ENCODE results near the gene MC5R.

Gene MC5R

DNA sequence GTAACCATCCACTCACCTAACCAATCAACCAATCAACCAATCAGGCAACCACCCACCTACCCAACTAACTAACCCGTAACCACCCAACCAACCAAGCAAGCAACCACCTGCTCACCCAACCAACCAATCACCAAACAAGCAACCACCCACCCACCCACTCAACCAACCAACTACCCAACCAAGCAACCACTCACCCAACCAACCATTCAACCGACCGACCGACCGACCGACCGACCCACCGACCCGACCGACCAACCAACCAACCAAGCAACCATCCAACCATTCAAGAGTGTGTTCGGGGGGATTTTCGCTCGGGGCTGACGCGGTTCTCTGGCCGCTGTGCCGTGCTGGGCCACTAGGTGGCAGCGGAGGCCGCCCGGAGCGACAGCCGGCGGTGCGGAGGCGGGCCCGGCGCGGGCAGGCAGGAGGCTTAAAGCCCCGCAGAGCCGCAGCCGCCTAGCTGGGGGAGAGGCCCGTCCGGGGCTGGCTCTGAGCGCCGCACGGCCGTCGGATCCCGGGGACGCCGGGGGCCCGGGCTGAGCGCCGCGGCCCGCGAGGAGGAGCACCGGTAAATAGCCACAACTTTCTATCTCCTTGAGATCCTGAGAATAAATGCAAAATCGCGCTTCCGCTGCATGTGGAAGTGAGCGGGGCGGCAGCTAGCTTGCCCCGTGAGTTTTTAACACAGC, at the start of gene MC5R:
Gene MC5R (plus strand): TSS at position 443 of the 689 bp plus-strand sequence. CDS start 1,617 bp downstream, outside the sequence.
- in situ Hi-C loops (cut with MboI; ENCODE audit: low sequenced_read_pairs), result no loop called here

DNA sequence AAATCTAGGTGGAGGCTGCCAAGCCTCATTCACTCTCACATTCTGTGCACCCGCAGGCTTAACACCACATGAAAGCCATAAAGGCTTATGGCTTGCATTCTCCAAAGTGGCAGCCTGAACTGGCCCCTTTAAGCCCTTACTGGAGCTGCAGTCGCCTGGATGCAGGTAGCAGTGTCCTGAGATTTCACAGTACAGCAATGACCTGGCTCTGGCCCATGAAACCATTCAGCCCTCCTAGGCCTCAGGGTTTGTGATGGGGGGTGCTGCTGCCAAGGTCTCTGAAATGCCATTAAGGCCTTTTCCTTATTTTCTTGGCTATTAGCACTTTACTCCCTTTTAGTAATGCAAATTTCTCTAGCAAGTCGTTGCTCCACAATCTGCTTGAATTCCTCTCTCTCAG, 48.9 kb upstream of the MC5R start:
- in situ Hi-C loops (cut with MboI; ENCODE audit: low sequenced_read_pairs), result no loop called here

GRCh38 chr18:13791181-13791580, 32.8 kb upstream of the MC5R start:
- in situ Hi-C loops (cut with MboI; ENCODE audit: low sequenced_read_pairs), result no loop called here

DNA sequence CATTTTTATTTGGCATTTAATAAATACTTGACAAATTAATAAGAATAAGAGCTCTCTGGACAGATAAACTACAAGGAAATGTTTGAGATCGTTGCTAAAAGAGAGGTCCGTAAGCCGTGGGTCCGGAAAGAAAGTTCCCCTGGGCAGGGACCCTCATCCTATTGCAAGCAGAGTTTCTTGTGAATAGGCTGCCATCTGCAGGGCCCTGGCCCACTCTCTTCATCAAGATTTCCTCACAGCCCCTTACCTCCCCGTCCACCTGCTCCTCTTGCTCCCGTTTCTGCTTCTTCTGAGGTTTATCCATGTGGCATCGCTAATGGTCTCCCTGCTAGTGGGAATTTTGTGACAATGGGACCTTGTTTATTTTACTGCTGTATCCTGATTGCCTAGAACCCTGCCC, 30.1 kb upstream of the MC5R start:
- in situ Hi-C loops (cut with MboI; ENCODE audit: low sequenced_read_pairs), result no loop called here

GRCh38 chr18:13796515-13796914, 27.4 kb upstream of the MC5R start:
- in situ Hi-C loops (cut with MboI; ENCODE audit: low sequenced_read_pairs), result no loop called here

DNA sequence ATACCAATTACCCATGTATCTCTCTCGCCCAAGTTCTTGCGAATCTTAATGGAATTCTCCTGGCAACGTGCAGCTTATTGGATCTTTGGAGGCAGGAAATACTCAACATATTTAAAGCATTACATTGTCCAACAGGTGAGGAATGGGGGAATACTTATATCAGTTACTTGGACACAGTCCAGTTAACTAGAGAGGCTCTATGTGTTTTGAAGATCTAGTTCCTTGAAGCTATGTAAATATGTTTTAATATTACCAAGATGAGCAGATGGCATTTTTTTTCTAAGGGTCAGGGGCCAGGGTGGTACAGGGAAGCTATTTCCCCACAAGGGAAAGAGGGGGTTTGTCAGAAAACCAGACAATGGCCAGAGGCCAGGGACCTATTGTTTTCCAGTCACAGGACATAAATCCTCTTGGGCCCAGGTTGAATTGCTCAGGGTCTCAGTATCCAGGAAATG, 26.8 kb upstream of the MC5R start:
- in situ Hi-C loops (cut with MboI; ENCODE audit: low sequenced_read_pairs), result no loop called here

DNA sequence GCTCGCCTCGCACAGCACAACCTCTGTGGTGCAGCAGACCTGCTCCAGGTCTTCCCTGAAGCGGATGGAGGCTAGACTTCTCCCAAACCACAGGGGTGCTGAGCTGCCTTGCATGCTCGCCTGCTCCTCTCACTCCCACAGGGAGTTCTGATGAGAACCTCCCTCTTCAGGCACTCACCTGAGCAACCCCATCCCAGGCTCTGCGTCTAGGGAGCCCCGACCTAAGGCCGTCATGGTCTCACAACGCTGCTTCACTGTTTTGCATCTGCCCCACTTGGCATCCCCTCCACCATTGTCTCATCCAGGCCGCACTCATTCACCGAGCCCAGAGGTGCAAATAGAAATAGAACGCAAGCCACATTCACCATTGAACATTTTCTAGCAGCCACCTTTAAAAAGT, 24.6 kb upstream of the MC5R start:
- in situ Hi-C loops (cut with MboI; ENCODE audit: low sequenced_read_pairs), result no loop called here

DNA sequence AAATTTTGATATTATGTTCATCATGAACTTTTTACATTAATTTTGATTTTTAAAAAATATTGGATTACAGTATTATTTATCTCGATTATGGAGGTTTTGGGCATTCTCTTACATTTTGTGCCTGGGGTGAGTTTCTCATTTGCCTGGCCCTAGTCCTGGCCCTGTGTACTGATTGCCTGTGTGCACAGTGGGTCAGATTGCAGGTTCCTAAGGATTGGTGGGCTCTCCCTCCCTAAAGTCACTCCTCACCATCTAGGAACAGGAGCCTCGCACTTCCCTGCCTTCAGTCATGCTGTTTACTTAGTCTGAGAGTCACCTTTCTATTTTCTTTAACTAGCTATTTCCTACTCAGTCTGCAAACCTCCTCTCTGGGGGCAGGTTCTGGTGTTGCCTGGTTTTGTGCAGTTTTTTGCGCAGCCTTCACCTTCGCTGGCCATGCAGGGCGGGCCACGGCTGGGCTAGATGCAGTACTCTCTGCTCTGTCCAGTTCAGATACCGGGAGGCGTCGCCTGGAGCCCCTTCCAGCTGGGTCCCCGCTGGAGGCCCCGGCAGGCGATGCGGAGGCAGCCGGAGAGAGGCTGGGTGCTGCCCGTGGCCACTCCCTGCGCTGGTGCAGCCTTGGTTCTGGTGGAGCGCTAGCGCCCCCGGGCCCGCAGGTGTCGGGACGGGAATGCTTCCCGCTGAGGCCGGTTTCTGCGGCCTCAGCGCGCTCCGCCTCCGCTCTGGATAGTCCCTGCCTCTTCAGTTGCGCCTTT, 23.3 kb upstream of the MC5R start:
- in situ Hi-C loops (cut with MboI; ENCODE audit: low sequenced_read_pairs), result no loop called here

DNA sequence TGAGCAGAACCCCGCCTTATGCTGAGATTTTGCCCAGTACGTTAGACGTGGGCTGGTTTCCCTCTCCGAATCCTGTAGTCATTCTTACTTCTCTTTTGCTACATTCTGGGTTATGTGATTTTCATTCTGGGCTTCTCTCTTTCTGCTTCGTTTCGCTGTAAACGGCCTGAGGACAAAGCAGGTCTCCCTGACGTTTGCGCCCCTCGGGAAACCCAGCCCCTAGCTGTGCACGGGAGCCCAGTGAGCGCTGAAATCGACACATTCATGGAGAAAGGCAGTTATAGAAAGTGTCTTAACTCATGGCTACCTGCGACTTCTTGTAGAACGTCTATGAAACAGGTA, 22.7 kb upstream of the MC5R start:
- in situ Hi-C loops (cut with MboI; ENCODE audit: low sequenced_read_pairs), result no loop called here

GRCh38 chr18:13804305-13804704, 19.6 kb upstream of the MC5R start:
- in situ Hi-C loops (cut with MboI; ENCODE audit: low sequenced_read_pairs), result no loop called here

GRCh38 chr18:13808294-13809042, 15.5 kb upstream of the MC5R start:
- in situ Hi-C loops (cut with MboI; ENCODE audit: low sequenced_read_pairs), result no loop called here

DNA sequence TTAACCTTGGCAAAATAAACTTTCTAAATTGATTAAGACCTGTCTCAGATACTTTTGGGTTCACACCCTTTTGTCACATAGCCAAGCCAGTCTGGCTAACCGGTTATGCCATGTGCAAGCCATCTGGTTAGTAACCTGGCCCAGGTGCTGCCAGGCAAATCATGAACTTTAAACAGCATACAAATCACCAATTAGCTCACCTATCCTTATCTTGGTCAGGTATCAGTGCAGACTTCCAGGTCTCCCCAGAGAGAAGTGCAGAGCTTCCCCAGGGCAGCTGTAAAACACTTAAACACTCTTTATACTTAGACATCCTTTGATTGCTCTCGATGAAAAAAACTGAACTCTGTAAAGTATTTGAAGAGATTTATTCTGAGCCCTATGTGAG, 14.9 kb upstream of the MC5R start:
- in situ Hi-C loops (cut with MboI; ENCODE audit: low sequenced_read_pairs), result no loop called here

DNA sequence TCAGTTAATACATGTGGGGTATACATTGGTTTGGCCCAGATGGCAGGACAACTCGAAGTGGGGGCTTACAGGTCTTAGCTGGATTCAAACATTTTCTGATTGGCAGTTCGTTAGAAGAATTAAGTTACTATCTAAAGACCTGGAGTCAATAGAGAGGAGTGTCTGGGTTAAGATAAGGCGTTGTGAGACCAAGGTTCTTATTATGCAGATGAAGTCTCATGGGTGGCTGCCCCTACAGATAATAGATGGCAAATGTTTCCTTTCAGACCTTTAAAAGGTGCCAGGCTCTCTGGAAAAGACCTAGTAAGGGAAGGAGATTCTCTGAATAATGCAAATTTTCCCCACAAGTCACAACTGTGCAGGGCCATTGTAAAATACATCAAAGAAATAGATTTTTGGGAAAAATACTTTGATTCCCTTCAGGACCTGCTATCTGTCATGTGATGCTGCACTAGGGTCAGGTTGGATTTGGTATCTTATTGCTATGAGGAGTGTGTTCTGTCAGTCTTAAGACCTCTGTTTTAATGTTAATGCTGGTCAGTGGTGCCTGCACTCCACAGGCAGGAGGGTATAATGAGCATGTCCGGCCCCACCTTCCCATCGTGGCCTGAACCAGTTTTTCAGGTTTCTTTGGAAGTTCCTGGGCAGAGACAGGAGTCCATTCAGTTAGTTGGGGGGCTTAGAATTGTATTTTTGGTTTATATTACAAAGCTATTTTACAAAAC, 14.3 kb upstream of the MC5R start:
- in situ Hi-C loops (cut with MboI; ENCODE audit: low sequenced_read_pairs), result no loop called here

DNA sequence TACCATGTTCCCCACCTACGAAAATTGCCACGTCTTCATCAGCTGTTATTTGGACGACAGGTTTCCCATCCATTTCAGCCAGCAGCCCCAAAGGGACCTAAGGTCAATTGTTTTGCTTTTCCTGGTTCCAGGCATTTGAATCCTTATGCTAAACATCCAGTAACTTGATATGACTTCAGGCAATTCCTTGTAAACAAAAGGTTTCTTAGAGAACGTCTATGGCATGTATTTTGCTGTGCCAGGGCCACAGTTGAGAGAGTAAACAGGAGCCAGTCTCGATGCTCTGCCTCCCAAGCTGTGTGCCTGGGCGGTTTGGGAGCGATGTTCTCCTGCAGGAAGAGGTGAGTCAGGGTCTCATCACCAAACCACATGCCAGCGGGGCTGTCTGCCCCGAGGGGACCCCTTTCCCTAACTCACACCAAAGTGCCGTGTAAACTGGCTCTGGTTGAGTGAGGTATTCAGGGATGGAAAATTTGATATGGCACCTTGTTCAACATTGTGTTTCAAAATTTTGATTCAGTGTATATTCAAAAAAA, 12.9 kb upstream of the MC5R start:
- in situ Hi-C loops (cut with MboI; ENCODE audit: low sequenced_read_pairs), result no loop called here

- in situ Hi-C loops (cut with MboI; ENCODE audit: low sequenced_read_pairs), result no loop called here
Observed at GRCh38 chr18:13811993-13812392, 12.0 kb upstream of the MC5R start.

DNA sequence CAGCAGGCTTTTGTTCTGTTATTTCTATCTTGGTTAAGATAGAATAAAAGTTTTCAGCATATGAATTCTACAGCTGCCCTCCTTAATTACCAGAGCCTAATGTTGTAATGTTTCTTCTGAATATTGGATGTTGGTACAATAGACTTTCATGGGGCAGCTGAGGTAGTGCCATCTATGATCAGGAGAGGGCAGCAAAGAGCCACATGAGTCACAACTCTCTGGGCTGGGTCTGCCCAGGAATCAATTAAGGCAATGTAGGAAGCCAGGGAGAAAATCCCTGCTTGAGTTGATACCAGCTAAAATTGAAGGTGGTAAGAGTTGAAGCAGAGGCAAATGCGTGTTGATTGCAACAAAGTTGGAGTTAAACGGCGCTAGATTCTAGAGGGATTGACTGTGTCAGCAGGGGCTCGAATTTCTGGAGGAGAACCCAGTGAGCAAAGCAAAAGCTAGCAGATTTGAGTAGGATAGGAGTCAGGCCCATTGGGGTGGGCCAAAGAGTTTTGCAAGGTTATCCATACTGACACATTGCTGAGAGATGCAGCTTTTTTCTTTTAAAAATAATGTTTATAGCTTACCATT, 10.6 kb upstream of the MC5R start:
- in situ Hi-C loops (cut with MboI; ENCODE audit: low sequenced_read_pairs), result no loop called here

DNA sequence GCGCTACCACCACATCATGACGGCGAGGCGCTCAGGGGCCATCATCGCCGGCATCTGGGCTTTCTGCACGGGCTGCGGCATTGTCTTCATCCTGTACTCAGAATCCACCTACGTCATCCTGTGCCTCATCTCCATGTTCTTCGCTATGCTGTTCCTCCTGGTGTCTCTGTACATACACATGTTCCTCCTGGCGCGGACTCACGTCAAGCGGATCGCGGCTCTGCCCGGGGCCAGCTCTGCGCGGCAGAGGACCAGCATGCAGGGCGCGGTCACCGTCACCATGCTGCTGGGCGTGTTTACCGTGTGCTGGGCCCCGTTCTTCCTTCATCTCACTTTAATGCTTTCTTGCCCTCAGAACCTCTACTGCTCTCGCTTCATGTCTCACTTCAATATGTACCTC, 2.3 kb downstream of the MC5R start:
- in situ Hi-C loops (cut with MboI; ENCODE audit: low sequenced_read_pairs), result no loop called here

DNA sequence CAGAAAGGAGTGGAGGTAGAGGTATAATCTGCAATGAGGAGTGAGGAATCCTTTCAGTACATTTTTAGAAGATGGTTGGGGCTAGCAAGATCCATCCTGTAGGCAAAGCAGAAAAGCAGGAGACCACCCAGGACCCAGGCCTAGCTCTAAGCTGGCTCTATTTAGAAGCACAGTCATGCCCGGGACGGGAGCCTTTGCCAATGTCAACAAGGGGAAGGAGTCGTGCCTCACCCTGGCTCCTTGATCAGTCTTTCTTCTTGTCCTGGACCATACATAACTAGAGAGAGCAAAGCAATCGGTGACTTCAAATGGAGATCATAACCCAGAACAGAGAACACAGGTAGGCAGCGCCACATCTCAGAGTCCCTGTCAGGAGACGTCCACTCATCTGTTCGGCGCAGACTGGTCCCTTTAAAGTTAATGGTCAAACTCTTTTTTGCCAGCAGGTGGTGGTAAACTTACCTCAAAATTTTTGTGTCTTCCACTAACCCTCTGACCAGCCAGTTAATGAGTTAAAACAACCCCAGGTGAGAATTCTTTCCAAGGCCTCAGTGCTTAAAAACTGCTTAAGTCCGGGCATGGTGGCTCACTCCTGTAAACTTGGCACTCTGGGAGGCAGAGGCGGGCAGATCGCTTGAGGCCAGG, 8.0 kb downstream of the MC5R start:
- in situ Hi-C loops (cut with MboI; ENCODE audit: low sequenced_read_pairs), result no loop called here

DNA sequence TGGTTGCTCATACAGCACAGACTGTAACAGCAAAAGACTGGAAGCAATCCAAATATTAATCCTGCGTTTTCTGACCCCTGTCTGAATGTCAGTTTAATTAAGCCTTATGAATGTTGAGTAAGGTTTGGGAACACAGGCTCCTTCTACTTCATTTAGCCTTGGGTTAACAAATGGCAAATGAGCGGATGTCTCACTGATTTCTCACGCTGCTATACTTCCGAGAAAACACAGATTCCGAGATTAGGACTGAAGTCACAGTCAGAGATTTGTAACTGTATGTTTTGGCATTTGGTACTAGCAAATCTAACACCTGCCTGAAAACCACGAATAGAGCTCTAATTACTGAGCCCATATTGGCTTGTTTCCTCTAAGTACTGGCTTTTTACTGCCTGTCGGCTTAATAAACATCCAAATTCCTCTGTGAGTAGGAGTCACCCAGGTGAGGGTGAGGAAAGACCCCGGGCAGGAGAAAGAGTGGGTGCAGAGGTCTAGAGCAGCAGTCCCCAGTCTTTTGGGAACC, 10.6 kb downstream of the MC5R start:
- in situ Hi-C loops (cut with MboI; ENCODE audit: low sequenced_read_pairs), result no loop called here

DNA sequence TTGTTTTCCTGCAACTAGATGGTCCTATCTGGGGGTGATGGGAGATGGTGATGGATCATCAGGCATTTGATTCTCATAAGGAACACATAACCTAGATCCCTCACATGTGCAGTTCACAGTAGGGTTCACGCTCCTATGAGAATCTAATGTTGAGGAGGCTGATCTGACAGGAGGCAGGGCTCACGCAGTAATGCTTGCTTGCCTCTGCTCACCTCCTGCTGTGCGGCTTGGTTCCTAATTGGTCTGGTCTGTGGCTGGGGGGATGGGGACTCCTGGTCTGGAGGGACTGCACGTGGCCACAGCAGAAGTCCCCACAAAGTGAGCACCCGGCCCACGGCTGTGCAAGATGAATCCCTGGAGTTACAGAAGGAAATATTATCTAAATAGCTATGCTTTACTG, 11.3 kb downstream of the MC5R start:
- in situ Hi-C loops (cut with MboI; ENCODE audit: low sequenced_read_pairs), result no loop called here

Data from HL-60/S4 (cell line).